Chondrocyte (in vitro differentiated cells): ENCODE results near the gene UBL3. TPM values are rescaled to one million over a fixed set of nuclear protein-coding genes. Genes with fewer than 3 reads are reported as not detected.
A peak's percentile ranks its signal among the peaks of the same experiment; 100 is the strongest.

Experiments used
- DNase-seq: peaks from one replicate; pipeline ENCODE4 v3.0.0; 2021; ENCODE audit warnings: mixed read lengths, low spot score
- H3K27ac Mint-ChIP-seq: one replicate; pipeline ENCODE4 v1.8.0; 2021; ENCODE audit warnings: mild to moderate bottlenecking, moderate library complexity, mixed read lengths; ENCODE audit not compliant: unreplicated experiment
- H3K27me3 Mint-ChIP-seq: 2 replicates; pipeline ENCODE4 v1.8.0; 2021; ENCODE audit warnings: low read depth, mixed read lengths
- H3K36me3 Mint-ChIP-seq: 2 replicates; pipeline ENCODE4 v1.8.0; 2021; ENCODE audit warnings: low read depth, mixed read lengths
- H3K4me1 Mint-ChIP-seq: 2 replicates; pipeline ENCODE4 v1.8.0; 2021; ENCODE audit warnings: low read depth, mild to moderate bottlenecking, mixed read lengths
- H3K4me3 Mint-ChIP-seq: one replicate; pipeline ENCODE4 v1.8.0; 2021; ENCODE audit warnings: mild to moderate bottlenecking, moderate library complexity, mixed read lengths; ENCODE audit not compliant: unreplicated experiment
- H3K9me3 Mint-ChIP-seq: 2 replicates; pipeline ENCODE4 v1.8.0; 2021; ENCODE audit warnings: low read depth, mixed read lengths
- total RNA-seq: library from RNA; stranded (reverse); gene quantifications from 3 replicates; pipeline ENCODE4 v1.2.1, GENCODE V29; 2021
- TF ChIP-seq, protein P1 (sequence below): fragments of 200-600 bp; sonication (generic); IDR thresholded peaks from 2 replicates; pipeline ENCODE4 v1.5.0; 2021; ENCODE audit warnings: antibody characterized with exemption, mild to moderate bottlenecking, moderate library complexity

Gene UBL3
- total RNA-seq, 1 donor from 2014 or later: 21.3 TPM

- peaks cover 7% of the 10 kb centered on the region for H3K27me3 Mint-ChIP-seq
- DNase-seq: no peak
- no peak overlapping the region for H3K4me3 Mint-ChIP-seq
- H3K27ac Mint-ChIP-seq: no peak overlapping the region
- TF ChIP-seq, protein P1, sequence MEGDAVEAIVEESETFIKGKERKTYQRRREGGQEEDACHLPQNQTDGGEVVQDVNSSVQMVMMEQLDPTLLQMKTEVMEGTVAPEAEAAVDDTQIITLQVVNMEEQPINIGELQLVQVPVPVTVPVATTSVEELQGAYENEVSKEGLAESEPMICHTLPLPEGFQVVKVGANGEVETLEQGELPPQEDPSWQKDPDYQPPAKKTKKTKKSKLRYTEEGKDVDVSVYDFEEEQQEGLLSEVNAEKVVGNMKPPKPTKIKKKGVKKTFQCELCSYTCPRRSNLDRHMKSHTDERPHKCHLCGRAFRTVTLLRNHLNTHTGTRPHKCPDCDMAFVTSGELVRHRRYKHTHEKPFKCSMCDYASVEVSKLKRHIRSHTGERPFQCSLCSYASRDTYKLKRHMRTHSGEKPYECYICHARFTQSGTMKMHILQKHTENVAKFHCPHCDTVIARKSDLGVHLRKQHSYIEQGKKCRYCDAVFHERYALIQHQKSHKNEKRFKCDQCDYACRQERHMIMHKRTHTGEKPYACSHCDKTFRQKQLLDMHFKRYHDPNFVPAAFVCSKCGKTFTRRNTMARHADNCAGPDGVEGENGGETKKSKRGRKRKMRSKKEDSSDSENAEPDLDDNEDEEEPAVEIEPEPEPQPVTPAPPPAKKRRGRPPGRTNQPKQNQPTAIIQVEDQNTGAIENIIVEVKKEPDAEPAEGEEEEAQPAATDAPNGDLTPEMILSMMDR: no peak
- no peaks in the 10 kb centered on the region for H3K36me3 Mint-ChIP-seq
- no peaks in the 10 kb centered on the region for H3K9me3 Mint-ChIP-seq
- no peaks in the 10 kb centered on the region for H3K4me1 Mint-ChIP-seq
Measured at GRCh38 chr13:29875646-29876045, 25.2 kb upstream of the UBL3 start.

DNA sequence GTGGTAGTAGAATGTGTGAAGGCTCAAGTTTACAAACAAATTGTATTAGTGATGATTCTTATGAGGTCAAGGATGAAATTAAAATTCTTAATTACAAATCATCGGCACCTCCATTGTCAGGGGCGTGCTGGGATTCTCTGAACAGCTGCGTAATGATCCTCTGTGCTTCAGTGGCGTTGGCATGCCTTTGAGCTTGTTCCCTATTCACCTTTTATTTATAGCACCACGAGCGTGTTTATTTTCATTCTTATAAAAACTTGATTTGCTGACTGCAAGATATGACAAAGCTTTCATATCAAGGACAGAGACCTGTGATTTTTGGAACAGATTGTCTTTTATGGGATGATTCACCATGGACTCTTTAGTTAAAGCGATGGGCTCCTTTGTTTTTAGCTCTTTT is 18.2 kb upstream of the UBL3 start:
- H3K4me1 Mint-ChIP-seq: no peaks in the 10 kb centered on the region
- DNase-seq: no peak
- no peak overlapping the region for H3K4me3 Mint-ChIP-seq

DNA sequence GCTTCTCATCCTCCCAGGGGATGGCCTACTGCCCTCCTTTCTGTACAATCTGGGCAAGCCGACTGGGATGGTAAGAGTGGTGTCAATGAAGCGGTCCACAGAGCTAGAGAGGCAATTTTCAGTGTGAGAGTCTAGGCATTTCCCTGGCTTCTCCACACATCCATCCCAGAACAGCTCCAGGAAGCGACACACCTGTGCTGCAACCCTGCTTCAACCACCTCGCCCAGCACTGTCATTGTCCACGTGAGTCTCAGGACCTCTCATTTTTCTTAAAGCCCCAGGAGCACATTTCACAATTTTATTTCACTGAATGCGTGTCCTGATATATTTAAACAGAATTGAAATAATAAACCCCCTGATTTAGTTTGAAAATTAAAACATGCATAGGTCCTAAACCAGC is 15.5 kb upstream of the UBL3 start:
- Mint-ChIP-seq H3K4me3 (no peak overlapping the region), H3K36me3 (no peaks in the 10 kb centered on the region), H3K9me3 (no peaks in the 10 kb centered on the region), H3K4me1 (peaks cover 13% of the 10 kb centered on the region), H3K27me3 (peaks cover 3% of the 10 kb centered on the region), H3K27ac (no peak overlapping the region)
- DNase-seq: no peak
- TF ChIP-seq, protein P1: no peak

More for the DNA sequence above, 18.2 kb upstream of the UBL3 start:
- Mint-ChIP-seq H3K36me3 (no peaks in the 10 kb centered on the region), H3K27me3 (peaks cover 7% of the 10 kb centered on the region), H3K27ac (no peak overlapping the region), H3K9me3 (no peaks in the 10 kb centered on the region)
- TF ChIP-seq, protein P1: no peak

GRCh38 chr13:29861694-29862110 is 11.3 kb upstream of the UBL3 start:
- Mint-ChIP-seq H3K4me1 (peaks cover 13% of the 10 kb centered on the region), H3K9me3 (no peaks in the 10 kb centered on the region), H3K27me3 (no peaks in the 10 kb centered on the region), H3K36me3 (no peaks in the 10 kb centered on the region), H3K27ac (peak overlapping the region; percentile 67), H3K4me3 (no peak overlapping the region)
- no peak for DNase-seq
- TF ChIP-seq, protein P1: no peak

- TF ChIP-seq, protein P1: no peak
- Mint-ChIP-seq H3K27ac (no peak overlapping the region), H3K9me3 (no peaks in the 10 kb centered on the region), H3K4me3 (no peak overlapping the region), H3K27me3 (no peaks in the 10 kb centered on the region), H3K36me3 (no peaks in the 10 kb centered on the region), H3K4me1 (peaks cover 13% of the 10 kb centered on the region)
- no peak for DNase-seq
Measured at GRCh38 chr13:29859971-29860370, 9.6 kb upstream of the UBL3 start.
